C4-2B (cell line): ENCODE results near the gene CDH18.

ENCODE experiments used
- CTCF ChIP-seq: fragments of 450-650 bp; conservative IDR thresholded peaks from 2 replicates; pipeline ENCODE4 v1.5.1; 2017; ENCODE audit warnings: mild to moderate bottlenecking
- ZFX ChIP-seq: fragments of 450-650 bp; IDR thresholded peaks from 2 replicates; pipeline ENCODE4 v1.6.1; 2017

- TF ChIP-seq CTCF (no peak), ZFX (no peak)
Measured at GRCh38 chr5:20034717-20035116, 46.7 kb upstream of the CDH18 start.
